AG20443 (cell line): Measurements from ENCODE around the gene PTPRT.
"Not testable (repeated sequence)": the region's sequence is repeated elsewhere in the genome, so short reads cannot be mapped to it uniquely, and the experiment has no call there.

Source experiments
- DNase-seq: peaks from one replicate; pipeline ENCODE4 v3.0.0; 2012; ENCODE audit warnings: low spot score, mixed read lengths

PTPRT gene

GRCh38 chr20:42910808-42911207 is 278.9 kb downstream of the PTPRT start:
- DNase-seq: not testable (repeated sequence)

GRCh38 chr20:42907730-42908129 is 282.0 kb downstream of the PTPRT start:
- DNase-seq: no peak

- no peak for DNase-seq
Measured at GRCh38 chr20:42906120-42906519, 283.6 kb downstream of the PTPRT start.

GRCh38 chr20:42902509-42902908 is 287.2 kb downstream of the PTPRT start:
- no peak for DNase-seq

GRCh38 chr20:42901689-42902440 is 287.8 kb downstream of the PTPRT start:
- DNase-seq: no peak

- DNase-seq: not testable (repeated sequence)
Measured at GRCh38 chr20:42900764-42901163, 288.9 kb downstream of the PTPRT start.

GRCh38 chr20:42895020-42895419 is 294.7 kb downstream of the PTPRT start:
- DNase-seq: no peak

GRCh38 chr20:42894483-42894882 is 295.2 kb downstream of the PTPRT start:
- DNase-seq: no peak

GRCh38 chr20:42889517-42889916 is 300.2 kb downstream of the PTPRT start:
- DNase-seq: no peak

- DNase-seq: no peak
Measured at GRCh38 chr20:42887281-42887680, 302.4 kb downstream of the PTPRT start.

GRCh38 chr20:42886801-42887200 is 302.9 kb downstream of the PTPRT start:
- no peak for DNase-seq

- no peak for DNase-seq
Measured at GRCh38 chr20:42886046-42886445, 303.7 kb downstream of the PTPRT start.

- no peak for DNase-seq
Measured at GRCh38 chr20:42875581-42875980, 314.1 kb downstream of the PTPRT start.

GRCh38 chr20:42873259-42873658 is 316.4 kb downstream of the PTPRT start:
- no peak for DNase-seq

GRCh38 chr20:42864116-42864515 is 325.6 kb downstream of the PTPRT start:
- no peak for DNase-seq

GRCh38 chr20:42862446-42862845 is 327.3 kb downstream of the PTPRT start:
- no peak for DNase-seq

- no peak for DNase-seq
Measured at GRCh38 chr20:42857446-42857845, 332.3 kb downstream of the PTPRT start.

- no peak for DNase-seq
Measured at GRCh38 chr20:42855896-42856295, 333.8 kb downstream of the PTPRT start.

- DNase-seq: no peak
Measured at GRCh38 chr20:42852691-42853090, 337.0 kb downstream of the PTPRT start.

GRCh38 chr20:42846784-42847490 is 342.8 kb downstream of the PTPRT start:
- no peak for DNase-seq

- no peak for DNase-seq
Measured at GRCh38 chr20:42844751-42845150, 345.0 kb downstream of the PTPRT start.

GRCh38 chr20:42837456-42837855 is 352.2 kb downstream of the PTPRT start:
- DNase-seq: no peak

- DNase-seq: no peak
Measured at GRCh38 chr20:42836339-42836738, 353.4 kb downstream of the PTPRT start.

- DNase-seq: no peak
Measured at GRCh38 chr20:42807876-42808275, 381.8 kb downstream of the PTPRT start.
